DND-41 (cell line): ENCODE data around the gene FBXO9.

Source experiments
- EZH2 ChIP-seq: IDR thresholded peaks from 3 replicates; pipeline ENCODE4 v1.6.1; 2012; ENCODE audit warnings: borderline replicate concordance, low read depth, mild to moderate bottlenecking, moderate library complexity, low read length, inconsistent platforms; ENCODE audit not compliant: severe bottlenecking
- TF ChIP-seq, protein P1 (sequence below): IDR thresholded peaks from 2 replicates; pipeline ENCODE4 v1.5.1; 2012; ENCODE audit warnings: borderline replicate concordance, low read length, moderate library complexity, mild to moderate bottlenecking; ENCODE audit not compliant: poor library complexity, severe bottlenecking; ENCODE audit errors: extremely low read depth

DNA sequence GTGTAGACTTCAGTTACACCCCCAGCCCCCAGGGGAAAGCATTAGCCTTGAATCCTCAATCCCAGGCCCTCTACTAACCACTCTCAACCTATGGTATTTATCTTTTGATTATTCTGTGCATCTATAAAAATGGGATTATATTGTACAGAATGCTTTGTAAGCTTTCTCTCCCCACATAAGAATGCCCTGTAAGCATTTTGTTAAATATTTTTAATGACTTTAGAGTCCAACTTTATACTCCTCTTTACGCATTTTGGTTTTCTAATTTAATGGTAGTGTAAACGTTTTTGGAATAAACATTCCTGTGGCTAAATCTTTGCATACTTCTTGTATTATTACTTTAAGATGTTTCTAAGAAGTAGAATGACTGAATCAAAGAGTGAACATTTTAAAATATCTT lies 35.4 kb downstream of the FBXO9 start:
- TF ChIP-seq, protein P1, sequence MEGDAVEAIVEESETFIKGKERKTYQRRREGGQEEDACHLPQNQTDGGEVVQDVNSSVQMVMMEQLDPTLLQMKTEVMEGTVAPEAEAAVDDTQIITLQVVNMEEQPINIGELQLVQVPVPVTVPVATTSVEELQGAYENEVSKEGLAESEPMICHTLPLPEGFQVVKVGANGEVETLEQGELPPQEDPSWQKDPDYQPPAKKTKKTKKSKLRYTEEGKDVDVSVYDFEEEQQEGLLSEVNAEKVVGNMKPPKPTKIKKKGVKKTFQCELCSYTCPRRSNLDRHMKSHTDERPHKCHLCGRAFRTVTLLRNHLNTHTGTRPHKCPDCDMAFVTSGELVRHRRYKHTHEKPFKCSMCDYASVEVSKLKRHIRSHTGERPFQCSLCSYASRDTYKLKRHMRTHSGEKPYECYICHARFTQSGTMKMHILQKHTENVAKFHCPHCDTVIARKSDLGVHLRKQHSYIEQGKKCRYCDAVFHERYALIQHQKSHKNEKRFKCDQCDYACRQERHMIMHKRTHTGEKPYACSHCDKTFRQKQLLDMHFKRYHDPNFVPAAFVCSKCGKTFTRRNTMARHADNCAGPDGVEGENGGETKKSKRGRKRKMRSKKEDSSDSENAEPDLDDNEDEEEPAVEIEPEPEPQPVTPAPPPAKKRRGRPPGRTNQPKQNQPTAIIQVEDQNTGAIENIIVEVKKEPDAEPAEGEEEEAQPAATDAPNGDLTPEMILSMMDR: no peak
- TF ChIP-seq EZH2: no peak
